ENCODE data around the gene ASTN1.

Gene ASTN1

DNA sequence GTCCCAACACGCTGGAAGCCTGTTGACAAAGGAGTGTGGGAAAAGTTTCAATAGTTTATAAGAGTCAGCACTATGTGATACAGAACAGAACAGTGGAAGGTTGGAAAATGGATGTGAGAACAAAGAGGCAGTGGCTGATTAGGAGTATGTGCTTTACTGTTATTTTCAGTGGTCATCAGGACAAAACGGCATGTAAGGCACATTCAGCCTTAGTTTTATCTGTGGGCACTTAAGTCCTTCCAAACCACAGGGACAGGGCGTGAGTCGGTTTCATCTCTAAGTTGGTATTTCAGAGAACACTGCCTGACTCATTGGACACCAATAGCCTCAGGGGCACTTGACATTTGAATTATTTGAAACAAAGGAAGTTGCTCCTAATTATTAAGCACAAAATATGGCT lies 306.9 kb downstream of the ASTN1 start:
- WGBS, 2 donors (ENCODE audit: extremely low coverage in 2 of 2, insufficient read length in 2 of 2, insufficient replicate concordance in 1 of 2): no CpG with 5 or more reads among the region's 4 CpGs
- no peak overlapping the region for H3K18ac ChIP-seq (ENCODE audit: low read length)
- H3K4me1 ChIP-seq (ENCODE audit: control insufficient read depth in 2 of 2, insufficient read depth in 1 of 2, low read depth in 1 of 2, low read length in 2 of 2): peaks cover 0 to 2% of the 10 kb centered on the region in 2 donors
- no peak overlapping the region for H3K14ac ChIP-seq (ENCODE audit: low read length)
- no peak overlapping the region for H3K4me2 ChIP-seq (ENCODE audit: insufficient read depth, low read length, poor library complexity, severe bottlenecking)
- H3K36me3 ChIP-seq (replicated peaks in 1 of 2; ENCODE audit: control insufficient read depth in 2 of 2, insufficient read depth in 2 of 2, low read length in 2 of 2): no peaks in the 10 kb centered on the region
- H2AK5ac ChIP-seq (ENCODE audit: low read depth, low read length): no peak overlapping the region
- H4K8ac ChIP-seq (ENCODE audit: low read depth, low read length): no peak overlapping the region
- H2BK5ac ChIP-seq (ENCODE audit: low read length): no peak overlapping the region
- H3K27ac ChIP-seq (replicated peaks; ENCODE audit: low read length): no peak overlapping the region
- DNase-seq (ENCODE audit: low spot score): no peak
- H4K91ac ChIP-seq (ENCODE audit: low read depth, low read length, poor library complexity): no peak overlapping the region
- H2AFZ ChIP-seq (ENCODE audit: low read length): no peak overlapping the region
- H3K23ac ChIP-seq (ENCODE audit: low read depth, low read length, poor library complexity): no peak overlapping the region
- H2BK15ac ChIP-seq (ENCODE audit: low read length): no peak overlapping the region
- H3K79me1 ChIP-seq (ENCODE audit: low read depth, low read length): no peaks in the 10 kb centered on the region
- H3K4ac ChIP-seq (ENCODE audit: low read length): no peak overlapping the region
- H3K9me3 ChIP-seq (replicated peaks in 1 of 2; ENCODE audit: control insufficient read depth in 2 of 2, insufficient read depth in 1 of 2, low read depth in 1 of 2, low read length in 2 of 2): no peaks in the 10 kb centered on the region
- no peaks in the 10 kb centered on the region for H3K27me3 ChIP-seq (ENCODE audit: control insufficient read depth in 3 of 3, insufficient read depth in 3 of 3, low read depth in 1 of 3, low read length in 3 of 3)
- no peak overlapping the region for H2BK12ac ChIP-seq (ENCODE audit: low read length)
- H2BK120ac ChIP-seq (ENCODE audit: low read depth, low read length): no peak overlapping the region
- no peak overlapping the region for H3K4me3 ChIP-seq (ENCODE audit: low read length in 2 of 2)
- H3K9ac ChIP-seq (ENCODE audit: low read depth, low read length, poor library complexity): no peak overlapping the region

DNA sequence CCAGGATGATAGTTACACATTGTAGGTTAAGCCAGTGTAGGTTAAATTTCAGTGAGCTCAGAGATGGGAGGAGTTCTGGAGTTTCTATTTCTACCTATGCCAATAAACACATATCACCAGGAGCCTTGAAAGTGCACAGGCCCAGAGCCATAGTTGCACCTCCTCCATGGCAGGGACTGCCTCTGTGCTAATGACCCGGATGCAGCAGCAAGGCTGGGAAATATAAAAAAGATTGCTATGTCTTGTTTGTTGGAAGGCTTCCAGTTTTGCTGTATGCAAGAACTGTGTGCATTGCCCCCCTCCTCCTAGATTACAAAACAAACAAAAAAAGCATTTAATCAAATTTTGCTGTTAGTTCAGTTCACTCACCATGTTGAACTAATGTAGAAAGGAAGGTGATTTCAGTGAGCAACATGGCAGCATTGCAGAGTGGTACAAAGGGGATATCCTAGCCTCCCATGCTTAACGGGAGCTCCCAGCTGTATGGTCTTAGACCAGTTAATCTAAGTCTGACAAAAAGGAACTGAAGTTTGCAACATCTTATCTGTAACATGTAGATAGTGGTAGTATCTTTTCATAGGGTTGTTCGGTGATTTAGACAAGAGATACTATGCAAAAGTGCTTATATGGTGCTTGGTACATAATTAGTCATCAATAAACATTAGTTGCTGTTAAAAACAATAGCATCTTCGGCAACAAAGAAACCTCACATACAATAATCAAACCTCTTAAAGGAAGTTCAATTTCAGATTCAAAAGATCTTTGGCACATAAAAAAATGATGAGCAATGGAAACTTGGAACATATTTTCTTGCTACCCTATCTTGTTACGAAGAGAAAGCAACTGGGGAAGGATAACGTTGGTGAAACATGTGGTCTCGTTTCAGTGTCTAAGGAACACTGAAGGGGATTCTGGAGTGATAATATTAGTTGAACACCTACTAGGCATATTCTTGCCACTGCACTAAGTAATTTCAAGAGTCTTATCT lies 309.5 kb downstream of the ASTN1 start:
- no peak overlapping the region for H2AFZ ChIP-seq (ENCODE audit: low read length)
- no peak overlapping the region for H4K8ac ChIP-seq (ENCODE audit: low read depth, low read length)
- no peak overlapping the region for H3K18ac ChIP-seq (ENCODE audit: low read length)
- no peak for DNase-seq (ENCODE audit: low spot score)
- no peak overlapping the region for H2BK15ac ChIP-seq (ENCODE audit: low read length)
- no peak overlapping the region for H3K23ac ChIP-seq (ENCODE audit: low read depth, low read length, poor library complexity)
- H3K4me3 ChIP-seq (ENCODE audit: low read length in 2 of 2): no peak overlapping the region
- no peak overlapping the region for H3K4me2 ChIP-seq (ENCODE audit: insufficient read depth, low read length, poor library complexity, severe bottlenecking)
- H3K27me3 ChIP-seq (ENCODE audit: control insufficient read depth in 3 of 3, insufficient read depth in 3 of 3, low read depth in 1 of 3, low read length in 3 of 3): no peaks in the 10 kb centered on the region
- H2AK5ac ChIP-seq (ENCODE audit: low read depth, low read length): no peak overlapping the region
- no peak overlapping the region for H3K4ac ChIP-seq (ENCODE audit: low read length)
- no CpG with 5 or more reads among the region's 7 CpGs for WGBS, 2 donors (ENCODE audit: extremely low coverage in 2 of 2, insufficient read length in 2 of 2, insufficient replicate concordance in 1 of 2)
- no peak overlapping the region for H4K91ac ChIP-seq (ENCODE audit: low read depth, low read length, poor library complexity)
- no peak overlapping the region for H3K9ac ChIP-seq (ENCODE audit: low read depth, low read length, poor library complexity)
- H3K4me1 ChIP-seq (ENCODE audit: control insufficient read depth in 2 of 2, insufficient read depth in 1 of 2, low read depth in 1 of 2, low read length in 2 of 2): peaks cover 0 to 2% of the 10 kb centered on the region in 2 donors
- H3K79me1 ChIP-seq (ENCODE audit: low read depth, low read length): no peaks in the 10 kb centered on the region
- no peak overlapping the region for H2BK12ac ChIP-seq (ENCODE audit: low read length)
- no peak overlapping the region for H2BK120ac ChIP-seq (ENCODE audit: low read depth, low read length)
- H2BK5ac ChIP-seq (ENCODE audit: low read length): no peak overlapping the region
- H3K14ac ChIP-seq (ENCODE audit: low read length): no peak overlapping the region
- H3K27ac ChIP-seq (replicated peaks; ENCODE audit: low read length): no peak overlapping the region
- H3K36me3 ChIP-seq (replicated peaks in 1 of 2; ENCODE audit: control insufficient read depth in 2 of 2, insufficient read depth in 2 of 2, low read length in 2 of 2): no peaks in the 10 kb centered on the region
- no peaks in the 10 kb centered on the region for H3K9me3 ChIP-seq (replicated peaks in 1 of 2; ENCODE audit: control insufficient read depth in 2 of 2, insufficient read depth in 1 of 2, low read depth in 1 of 2, low read length in 2 of 2)

DNA sequence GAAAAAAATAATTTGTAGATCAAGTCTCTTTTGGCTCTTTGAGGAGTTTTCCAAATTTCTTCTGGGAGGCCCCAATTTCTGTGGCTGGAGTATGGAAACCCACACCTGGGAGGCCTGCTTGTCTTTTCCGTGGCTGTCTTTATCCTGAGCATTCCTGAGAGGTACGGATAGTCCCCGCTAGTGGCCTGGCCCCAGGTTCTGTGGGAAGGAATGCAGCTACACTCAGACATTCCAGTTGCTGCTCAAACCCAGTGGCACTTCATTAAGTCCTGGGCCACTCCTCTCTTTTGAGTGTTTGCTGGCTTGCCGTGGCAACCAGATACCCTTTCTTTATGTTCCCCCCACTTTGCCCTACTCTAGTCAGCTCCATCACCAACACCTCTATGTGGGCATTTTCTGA lies 310.4 kb downstream of the ASTN1 start:
- H4K91ac ChIP-seq (ENCODE audit: low read depth, low read length, poor library complexity): no peak overlapping the region
- H3K4ac ChIP-seq (ENCODE audit: low read length): no peak overlapping the region
- H2AFZ ChIP-seq (ENCODE audit: low read length): no peak overlapping the region
- no peak overlapping the region for H3K14ac ChIP-seq (ENCODE audit: low read length)
- H3K27ac ChIP-seq (replicated peaks; ENCODE audit: low read length): no peak overlapping the region
- no peak overlapping the region for H3K4me2 ChIP-seq (ENCODE audit: insufficient read depth, low read length, poor library complexity, severe bottlenecking)
- peaks cover 0 to 2% of the 10 kb centered on the region in 2 donors for H3K4me1 ChIP-seq (ENCODE audit: control insufficient read depth in 2 of 2, insufficient read depth in 1 of 2, low read depth in 1 of 2, low read length in 2 of 2)
- H3K9ac ChIP-seq (ENCODE audit: low read depth, low read length, poor library complexity): no peak overlapping the region
- H3K4me3 ChIP-seq (ENCODE audit: low read length in 2 of 2): no peak overlapping the region
- WGBS, 2 donors (ENCODE audit: extremely low coverage in 2 of 2, insufficient read length in 2 of 2, insufficient replicate concordance in 1 of 2): no CpG with 5 or more reads among the region's 4 CpGs
- H3K23ac ChIP-seq (ENCODE audit: low read depth, low read length, poor library complexity): no peak overlapping the region
- no peaks in the 10 kb centered on the region for H3K27me3 ChIP-seq (ENCODE audit: control insufficient read depth in 3 of 3, insufficient read depth in 3 of 3, low read depth in 1 of 3, low read length in 3 of 3)
- no peak overlapping the region for H4K8ac ChIP-seq (ENCODE audit: low read depth, low read length)
- H3K36me3 ChIP-seq (replicated peaks in 1 of 2; ENCODE audit: control insufficient read depth in 2 of 2, insufficient read depth in 2 of 2, low read length in 2 of 2): no peaks in the 10 kb centered on the region
- no peak overlapping the region for H2BK15ac ChIP-seq (ENCODE audit: low read length)
- no peaks in the 10 kb centered on the region for H3K79me1 ChIP-seq (ENCODE audit: low read depth, low read length)
- DNase-seq (ENCODE audit: low spot score): no peak
- no peak overlapping the region for H2BK12ac ChIP-seq (ENCODE audit: low read length)
- H2AK5ac ChIP-seq (ENCODE audit: low read depth, low read length): no peak overlapping the region
- no peak overlapping the region for H2BK5ac ChIP-seq (ENCODE audit: low read length)
- no peaks in the 10 kb centered on the region for H3K9me3 ChIP-seq (replicated peaks in 1 of 2; ENCODE audit: control insufficient read depth in 2 of 2, insufficient read depth in 1 of 2, low read depth in 1 of 2, low read length in 2 of 2)
- no peak overlapping the region for H3K18ac ChIP-seq (ENCODE audit: low read length)
- H2BK120ac ChIP-seq (ENCODE audit: low read depth, low read length): no peak overlapping the region

DNA sequence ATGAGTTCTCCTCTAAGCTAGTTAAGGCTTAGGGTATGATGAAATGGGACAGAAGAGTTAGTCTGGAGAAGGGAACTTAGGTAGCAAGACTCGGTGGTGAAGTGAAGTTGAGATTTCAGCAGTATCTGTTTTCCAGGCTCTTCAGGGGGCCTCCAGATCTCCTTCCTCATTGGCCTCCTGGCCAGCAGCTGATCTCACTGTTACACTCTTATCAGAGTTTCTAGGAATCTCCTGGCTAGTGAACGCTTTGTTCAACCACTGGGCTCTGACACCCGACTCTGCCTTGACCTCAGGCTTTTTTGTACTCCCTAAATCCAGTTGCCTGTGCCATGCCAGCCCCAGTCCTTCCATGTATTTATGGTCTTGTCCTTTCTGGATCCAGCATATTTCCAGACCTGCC lies 311.0 kb downstream of the ASTN1 start:
- no CpG with 5 or more reads among the region's 3 CpGs for WGBS, 2 donors (ENCODE audit: extremely low coverage in 2 of 2, insufficient read length in 2 of 2, insufficient replicate concordance in 1 of 2)

More for the DNA sequence above, 311.0 kb downstream of the ASTN1 start:
- no peak for DNase-seq (ENCODE audit: low spot score)
- Histone ChIP-seq H3K36me3 (replicated peaks in 1 of 2; ENCODE audit: control insufficient read depth in 2 of 2, insufficient read depth in 2 of 2, low read length in 2 of 2) (no peaks in the 10 kb centered on the region), H4K8ac (ENCODE audit: low read depth, low read length) (no peak overlapping the region), H3K9ac (ENCODE audit: low read depth, low read length, poor library complexity) (no peak overlapping the region), H3K4me2 (ENCODE audit: insufficient read depth, low read length, poor library complexity, severe bottlenecking) (no peak overlapping the region), H4K91ac (ENCODE audit: low read depth, low read length, poor library complexity) (no peak overlapping the region), H3K9me3 (replicated peaks in 1 of 2; ENCODE audit: control insufficient read depth in 2 of 2, insufficient read depth in 1 of 2, low read depth in 1 of 2, low read length in 2 of 2) (no peaks in the 10 kb centered on the region), H3K4me3 (ENCODE audit: low read length in 2 of 2) (no peak overlapping the region), H3K4ac (ENCODE audit: low read length) (no peak overlapping the region), H2BK5ac (ENCODE audit: low read length) (no peak overlapping the region), H3K14ac (ENCODE audit: low read length) (no peak overlapping the region), H3K79me1 (ENCODE audit: low read depth, low read length) (no peaks in the 10 kb centered on the region), H2BK120ac (ENCODE audit: low read depth, low read length) (no peak overlapping the region), H3K23ac (ENCODE audit: low read depth, low read length, poor library complexity) (no peak overlapping the region), H3K27me3 (ENCODE audit: control insufficient read depth in 3 of 3, insufficient read depth in 3 of 3, low read depth in 1 of 3, low read length in 3 of 3) (no peaks in the 10 kb centered on the region), H2AFZ (ENCODE audit: low read length) (no peak overlapping the region), H3K18ac (ENCODE audit: low read length) (no peak overlapping the region), H3K27ac (replicated peaks; ENCODE audit: low read length) (no peak overlapping the region), H2BK12ac (ENCODE audit: low read length) (no peak overlapping the region), H3K4me1 (ENCODE audit: control insufficient read depth in 2 of 2, insufficient read depth in 1 of 2, low read depth in 1 of 2, low read length in 2 of 2) (peaks cover 0 to 2% of the 10 kb centered on the region in 2 donors), H2AK5ac (ENCODE audit: low read depth, low read length) (no peak overlapping the region), H2BK15ac (ENCODE audit: low read length) (no peak overlapping the region)
